ENCODE results near the gene RBMS1.
A peak's percentile ranks its signal among the peaks of the same experiment; 100 is the strongest.

The RBMS1 gene

GRCh38 chr2:160224507-160224906 lies 269.1 kb downstream of the RBMS1 start:
- peak overlapping the region; percentile 99 for H3K27ac ChIP-seq
- ChIA-PET CTCF (interaction anchor here (0.6 kb wide), 1 partner anchor 43 kb away, joined by 3 read pairs; no protein-coding TSS in a partner anchor), POLR2A (ENCODE audit: low non-redundant PET) (no interaction called here)
- no peak for TF ChIP-seq CTCF (conservative IDR thresholded peaks at IDR 0.05; ENCODE audit: low read depth)
- no peak for DNase-seq (ENCODE audit: low spot score)

GRCh38 chr2:160224060-160224459 lies 269.5 kb downstream of the RBMS1 start:
- H3K27ac ChIP-seq: peak overlapping the region; percentile 99
- ChIA-PET CTCF (interaction anchor here (0.6 to 0.9 kb wide), 2 partner anchors 12 to 43 kb away, joined by 3 read pairs; no protein-coding TSS in a partner anchor), POLR2A (ENCODE audit: low non-redundant PET) (no interaction called here)
- TF ChIP-seq CTCF (conservative IDR thresholded peaks at IDR 0.05; ENCODE audit: low read depth): no peak
- DNase-seq (ENCODE audit: low spot score): peak; percentile 93

GRCh38 chr2:160223560-160223959 lies 270.0 kb downstream of the RBMS1 start:
- H3K27ac ChIP-seq: peak overlapping the region; percentile 99
- ChIA-PET CTCF (interaction anchor here (0.9 kb wide), 1 partner anchor 12 kb away, joined by 3 read pairs; no protein-coding TSS in a partner anchor), POLR2A (ENCODE audit: low non-redundant PET) (no interaction called here)
- DNase-seq (ENCODE audit: low spot score): no peak
- no peak for TF ChIP-seq CTCF (conservative IDR thresholded peaks at IDR 0.05; ENCODE audit: low read depth)

GRCh38 chr2:160222546-160223283 lies 270.9 kb downstream of the RBMS1 start:
- peak overlapping the region; percentile 99 for H3K27ac ChIP-seq
- CTCF ChIA-PET: interaction anchor here (1.1 kb wide), 1 partner anchor 81 kb away, joined by 3 read pairs; no protein-coding TSS in a partner anchor

More at GRCh38 chr2:160222546-160223283, 270.9 kb downstream of the RBMS1 start:
- DNase-seq (ENCODE audit: low spot score): no peak
- TF ChIP-seq CTCF (conservative IDR thresholded peaks at IDR 0.05; ENCODE audit: low read depth): no peak
- POLR2A ChIA-PET (ENCODE audit: low non-redundant PET): no interaction called here

Data from RWPE1 (cell line).